Osteocyte (in vitro differentiated cells): ENCODE data around the gene MCTP2. TPM values are rescaled to one million over a fixed set of nuclear protein-coding genes. Genes with fewer than 3 reads are reported as not detected.

Source experiments
- DNase-seq: peaks from one replicate; pipeline ENCODE4 v3.0.0; 2021; ENCODE audit warnings: mixed read lengths; ENCODE audit not compliant: unreplicated experiment; ENCODE audit errors: extremely low spot score
- H3K27ac Mint-ChIP-seq: one replicate; pipeline ENCODE4 v1.8.0; 2021; ENCODE audit warnings: mild to moderate bottlenecking, mixed read lengths; ENCODE audit not compliant: unreplicated experiment
- H3K27me3 Mint-ChIP-seq: one replicate; pipeline ENCODE4 v1.8.0; 2021; ENCODE audit warnings: mixed read lengths; ENCODE audit not compliant: unreplicated experiment
- H3K36me3 Mint-ChIP-seq: one replicate; pipeline ENCODE4 v1.8.0; 2021; ENCODE audit warnings: mixed read lengths; ENCODE audit not compliant: unreplicated experiment
- H3K4me1 Mint-ChIP-seq: one replicate; pipeline ENCODE4 v1.8.0; 2021; ENCODE audit warnings: mixed read lengths; ENCODE audit not compliant: unreplicated experiment
- H3K4me3 Mint-ChIP-seq: one replicate; pipeline ENCODE4 v1.8.0; 2021; ENCODE audit warnings: mild to moderate bottlenecking, moderate library complexity, mixed read lengths; ENCODE audit not compliant: unreplicated experiment
- H3K9me3 Mint-ChIP-seq: one replicate; pipeline ENCODE4 v1.8.0; 2021; ENCODE audit warnings: mixed read lengths; ENCODE audit not compliant: unreplicated experiment
- total RNA-seq: library from RNA; stranded (reverse); gene quantifications from 2 replicates; pipeline ENCODE4 v1.2.1, GENCODE V29; 2021
- TF ChIP-seq, protein P1 (sequence below): fragments of 200-600 bp; sonication (generic); IDR thresholded peaks from 2 replicates; pipeline ENCODE4 v1.5.0; 2021; ENCODE audit warnings: antibody characterized with exemption, mild to moderate bottlenecking, moderate library complexity

MCTP2 gene
- total RNA-seq, 1 donor from 2014 or later = 0.32 TPM

DNA sequence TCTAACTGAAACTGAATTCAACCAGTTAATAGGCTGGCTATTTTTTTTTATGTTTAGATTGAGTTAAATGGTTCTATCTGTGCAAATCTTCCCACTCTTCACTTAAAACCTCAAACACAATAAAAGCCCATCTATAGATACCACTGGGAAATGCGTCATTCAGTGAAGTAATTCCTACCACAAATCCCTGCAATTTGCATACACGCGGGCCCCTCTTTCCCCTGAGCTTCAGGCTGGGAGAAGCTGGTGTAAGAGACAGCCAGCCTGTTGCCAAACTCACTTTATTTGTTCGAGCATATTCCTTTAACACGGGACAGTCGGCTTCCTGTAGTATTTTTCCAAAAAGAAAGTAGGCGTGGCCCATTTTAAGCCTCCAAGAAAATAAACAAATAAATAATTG lies 26.0 kb upstream of the MCTP2 start:
- Mint-ChIP-seq H3K4me1 (no peaks in the 10 kb centered on the region), H3K4me3 (no peak overlapping the region)

DNA sequence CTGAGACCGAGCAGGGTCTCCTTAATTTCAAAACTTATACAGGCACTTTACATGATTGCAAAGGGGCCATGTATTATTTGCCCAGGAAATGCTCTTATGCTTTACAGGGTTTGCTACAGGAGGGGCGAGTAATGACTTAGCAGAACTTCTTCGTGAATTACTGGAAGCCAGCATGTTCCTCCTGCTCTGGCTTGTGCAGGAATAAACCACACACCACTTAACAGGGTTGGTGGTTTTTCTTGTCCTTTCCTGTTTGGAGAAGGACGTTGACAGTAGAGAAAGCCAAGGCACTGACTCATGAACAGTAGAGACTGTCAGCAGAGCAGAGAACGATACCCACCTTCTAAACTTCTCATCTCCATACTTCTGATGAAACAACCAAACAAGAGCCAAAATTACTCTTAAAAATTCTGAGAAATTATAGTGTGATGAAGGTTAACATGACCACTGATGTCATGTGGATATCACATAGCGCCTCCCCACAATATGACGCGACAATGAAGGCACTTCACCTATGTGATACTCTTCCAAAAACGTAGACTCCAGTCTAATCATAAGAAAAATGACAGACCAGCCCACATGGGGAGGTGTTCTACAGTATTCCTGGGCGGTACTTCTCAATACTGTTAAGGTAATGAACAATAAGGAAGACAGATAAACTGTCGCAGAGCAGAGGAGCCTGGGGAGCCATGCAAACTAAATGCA lies 24.7 kb upstream of the MCTP2 start:
- H3K9me3 Mint-ChIP-seq = peaks cover 10% of the 10 kb centered on the region
- no peak overlapping the region for H3K27ac Mint-ChIP-seq
- H3K27me3 Mint-ChIP-seq = no peaks in the 10 kb centered on the region
- no peaks in the 10 kb centered on the region for H3K4me1 Mint-ChIP-seq
- TF ChIP-seq, protein P1, sequence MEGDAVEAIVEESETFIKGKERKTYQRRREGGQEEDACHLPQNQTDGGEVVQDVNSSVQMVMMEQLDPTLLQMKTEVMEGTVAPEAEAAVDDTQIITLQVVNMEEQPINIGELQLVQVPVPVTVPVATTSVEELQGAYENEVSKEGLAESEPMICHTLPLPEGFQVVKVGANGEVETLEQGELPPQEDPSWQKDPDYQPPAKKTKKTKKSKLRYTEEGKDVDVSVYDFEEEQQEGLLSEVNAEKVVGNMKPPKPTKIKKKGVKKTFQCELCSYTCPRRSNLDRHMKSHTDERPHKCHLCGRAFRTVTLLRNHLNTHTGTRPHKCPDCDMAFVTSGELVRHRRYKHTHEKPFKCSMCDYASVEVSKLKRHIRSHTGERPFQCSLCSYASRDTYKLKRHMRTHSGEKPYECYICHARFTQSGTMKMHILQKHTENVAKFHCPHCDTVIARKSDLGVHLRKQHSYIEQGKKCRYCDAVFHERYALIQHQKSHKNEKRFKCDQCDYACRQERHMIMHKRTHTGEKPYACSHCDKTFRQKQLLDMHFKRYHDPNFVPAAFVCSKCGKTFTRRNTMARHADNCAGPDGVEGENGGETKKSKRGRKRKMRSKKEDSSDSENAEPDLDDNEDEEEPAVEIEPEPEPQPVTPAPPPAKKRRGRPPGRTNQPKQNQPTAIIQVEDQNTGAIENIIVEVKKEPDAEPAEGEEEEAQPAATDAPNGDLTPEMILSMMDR = no peak
- DNase-seq = no peak
- H3K4me3 Mint-ChIP-seq = no peak overlapping the region
- no peaks in the 10 kb centered on the region for H3K36me3 Mint-ChIP-seq

More for the DNA sequence above, 26.0 kb upstream of the MCTP2 start:
- Mint-ChIP-seq H3K27ac (no peak overlapping the region), H3K27me3 (no peaks in the 10 kb centered on the region), H3K9me3 (peaks cover 10% of the 10 kb centered on the region), H3K36me3 (no peaks in the 10 kb centered on the region)
- TF ChIP-seq, protein P1 = no peak
- DNase-seq = no peak

DNA sequence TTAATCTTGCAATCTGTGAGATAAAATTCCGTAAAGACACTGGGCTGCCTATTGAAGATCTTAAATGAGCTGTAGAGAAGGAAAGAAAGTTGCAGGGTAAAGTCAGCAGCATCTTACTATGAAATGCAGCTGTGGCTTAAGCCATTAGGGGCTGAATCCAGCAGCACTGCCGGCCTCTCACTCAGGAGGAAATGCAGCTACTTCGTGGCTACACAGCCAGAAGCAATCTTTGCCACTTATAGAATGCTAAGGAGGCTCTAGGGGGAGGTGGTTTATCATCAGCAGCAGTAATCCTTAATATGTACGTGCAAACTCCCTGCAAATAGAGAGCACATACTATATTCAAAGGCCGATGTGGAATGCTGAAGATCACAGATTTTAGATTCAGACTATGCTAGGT lies 19.1 kb upstream of the MCTP2 start:
- H3K27me3 Mint-ChIP-seq = no peaks in the 10 kb centered on the region

DNA sequence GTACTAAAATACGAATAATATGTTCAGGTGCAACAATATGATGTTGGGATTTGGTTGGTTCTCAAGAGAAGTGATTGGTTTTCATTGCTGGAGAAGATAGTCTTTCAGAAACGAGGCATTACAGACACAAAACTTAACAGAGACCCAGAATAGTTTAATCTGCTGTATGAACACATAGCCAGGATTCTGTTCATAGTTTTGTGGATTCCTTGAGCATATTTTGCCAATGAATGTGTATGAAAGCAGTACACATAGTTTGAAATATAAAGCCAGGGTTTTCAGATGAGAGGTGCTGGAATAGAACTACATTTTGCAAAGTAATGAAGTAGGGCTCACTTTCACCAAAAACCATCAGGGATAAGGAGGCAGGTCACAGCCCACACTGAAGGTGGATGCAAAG lies 5.7 kb upstream of the MCTP2 start:
- no peak overlapping the region for H3K27ac Mint-ChIP-seq
- H3K27me3 Mint-ChIP-seq = peaks cover 15% of the 10 kb centered on the region
- H3K9me3 Mint-ChIP-seq = no peaks in the 10 kb centered on the region
- peaks cover 2% of the 10 kb centered on the region for H3K4me1 Mint-ChIP-seq
- TF ChIP-seq, protein P1 = no peak
- no peaks in the 10 kb centered on the region for H3K36me3 Mint-ChIP-seq
- H3K4me3 Mint-ChIP-seq = no peak overlapping the region
- no peak for DNase-seq

More for the DNA sequence above, 19.1 kb upstream of the MCTP2 start:
- Mint-ChIP-seq H3K4me3 (no peak overlapping the region), H3K36me3 (no peaks in the 10 kb centered on the region), H3K27ac (no peak overlapping the region), H3K4me1 (no peaks in the 10 kb centered on the region), H3K9me3 (peaks cover 18% of the 10 kb centered on the region)
- DNase-seq = no peak
- TF ChIP-seq, protein P1 = no peak

DNA sequence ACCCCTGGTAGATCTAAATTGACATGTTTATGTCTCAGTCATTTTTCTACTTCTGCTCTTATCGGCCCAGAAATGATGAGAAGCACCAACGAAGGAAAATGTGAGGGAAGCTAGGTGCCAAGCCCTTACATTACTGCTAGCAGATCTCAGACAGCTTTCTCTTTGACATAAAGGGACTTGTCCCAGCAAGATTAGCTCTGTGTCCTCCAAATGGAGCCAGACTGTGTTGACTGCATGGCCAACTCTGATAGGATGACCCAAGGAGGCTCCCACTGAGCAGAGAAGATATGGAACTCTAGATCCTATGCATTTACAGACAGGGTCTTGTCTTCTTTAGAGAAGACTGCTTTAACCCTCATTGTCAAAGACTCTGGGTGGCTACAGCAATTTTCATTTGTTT lies 2.8 kb upstream of the MCTP2 start:
- no peak overlapping the region for H3K27ac Mint-ChIP-seq
- TF ChIP-seq, protein P1 = no peak
- peaks cover 10% of the 10 kb centered on the region for H3K4me1 Mint-ChIP-seq
- peaks cover 29% of the 10 kb centered on the region for H3K27me3 Mint-ChIP-seq
- H3K36me3 Mint-ChIP-seq = no peaks in the 10 kb centered on the region
- no peaks in the 10 kb centered on the region for H3K9me3 Mint-ChIP-seq
- no peak overlapping the region for H3K4me3 Mint-ChIP-seq
- no peak for DNase-seq
